Ureter (tissue), 1 donor: ENCODE results near the gene CBL. TPM values are rescaled to one million over a fixed set of nuclear protein-coding genes. Genes with fewer than 3 reads are reported as not detected.

Source experiments
- DNase-seq: peaks from one replicate; pipeline ENCODE4 v3.0.0-alpha.2; 2020; ENCODE audit warnings: low spot score
- total RNA-seq: library from RNA; stranded (reverse); gene quantifications from one replicate; pipeline ENCODE4 v1.2.4, GENCODE V29; 2023
- donor health status: DM: yes; HTN: yes; CAD: no.

The CBL gene
- total RNA-seq, 1 donor from 2014 or later, result 17.9 TPM

DNA sequence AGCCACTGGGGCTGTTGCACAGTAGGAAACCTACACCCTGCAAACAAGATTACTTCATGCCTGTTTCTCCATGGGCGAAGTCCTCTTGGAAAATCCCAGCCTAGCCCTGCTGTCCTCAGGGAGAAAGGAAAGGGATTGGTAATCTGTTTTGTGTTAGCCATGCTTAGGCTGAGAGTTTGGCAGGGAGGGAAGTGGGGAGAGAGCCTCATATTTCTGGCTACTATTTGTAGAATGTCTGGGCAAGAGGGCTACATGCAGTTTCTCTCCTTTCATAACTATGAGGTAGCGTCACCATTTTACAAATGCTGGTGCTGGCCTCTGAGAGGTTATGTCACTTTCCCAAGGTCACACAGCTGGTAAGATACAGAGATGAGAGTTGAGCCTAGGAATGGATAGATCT is 141.1 kb downstream of the CBL start:
- DNase-seq, result no peak

DNA sequence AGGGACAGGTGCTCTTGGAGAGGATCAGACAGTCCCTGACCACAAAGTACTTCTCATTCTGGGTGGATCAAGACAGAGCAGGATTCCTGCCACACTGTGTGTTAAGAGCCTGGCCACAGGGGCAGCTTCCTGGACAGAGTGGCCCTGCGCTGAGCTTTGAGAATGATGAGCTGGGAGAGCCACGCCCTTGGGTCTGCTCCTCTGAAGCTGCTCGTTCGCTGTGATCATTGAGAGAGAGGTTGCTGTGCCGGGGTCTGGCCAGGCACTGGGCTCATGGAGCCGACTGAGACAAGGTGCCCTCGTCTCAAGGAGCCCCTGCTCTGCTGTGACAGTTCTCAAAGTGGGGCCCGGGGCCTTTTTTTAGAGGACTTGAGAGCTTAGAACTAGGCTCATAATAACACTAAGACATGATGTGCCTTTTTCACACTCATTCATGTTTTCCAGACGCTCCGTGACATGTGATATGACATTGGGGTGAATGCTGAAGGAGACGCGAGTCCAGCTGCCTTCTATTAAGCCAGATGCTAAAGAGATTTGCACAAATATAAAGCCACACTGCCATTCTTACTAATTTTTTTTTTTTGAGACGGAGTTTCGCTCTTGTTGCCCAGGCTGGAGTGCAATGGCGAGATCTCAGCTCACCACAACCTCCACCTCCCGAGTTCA is 141.9 kb downstream of the CBL start:
- DNase-seq, result no peak

DNA sequence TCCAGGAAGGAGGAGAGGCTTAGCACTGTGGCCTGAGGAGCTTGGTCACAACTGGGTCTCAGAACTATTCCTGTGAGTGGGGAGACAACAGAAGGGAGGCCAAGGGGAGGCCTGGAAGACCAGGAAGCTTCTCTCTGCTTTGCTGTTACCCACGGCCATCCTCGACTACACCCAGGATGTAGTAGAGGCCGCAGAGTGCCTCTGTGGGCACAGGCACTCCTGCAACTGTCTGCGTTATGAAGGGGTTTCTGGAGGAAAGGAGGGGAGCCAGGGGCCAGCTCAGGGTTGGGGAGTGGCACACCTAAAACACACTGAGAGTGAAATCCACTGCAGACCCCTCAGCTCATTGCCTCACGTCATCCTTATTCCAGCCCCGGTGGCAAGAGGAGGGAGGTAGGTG is 144.2 kb downstream of the CBL start:
- no peak for DNase-seq

DNA sequence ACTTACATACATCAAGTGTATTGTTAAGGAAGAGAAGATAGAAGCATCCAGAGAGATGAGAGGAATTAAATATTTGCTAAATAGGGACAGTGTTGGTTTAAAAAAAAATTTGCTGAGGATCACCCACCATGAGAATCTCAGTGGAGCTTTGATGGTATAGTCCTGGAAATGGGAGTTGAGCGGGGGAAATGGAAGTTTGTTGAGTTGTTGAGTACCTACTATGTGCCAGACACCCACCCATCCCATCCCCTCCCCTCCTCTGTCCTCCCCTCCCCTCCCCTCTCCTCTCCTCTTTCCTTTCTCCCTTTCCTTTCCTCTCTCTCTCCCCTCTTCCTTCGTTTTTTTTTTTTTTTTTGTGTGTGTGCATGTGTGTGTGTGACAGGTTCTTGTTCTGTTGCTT is 145.1 kb downstream of the CBL start:
- no peak for DNase-seq

DNA sequence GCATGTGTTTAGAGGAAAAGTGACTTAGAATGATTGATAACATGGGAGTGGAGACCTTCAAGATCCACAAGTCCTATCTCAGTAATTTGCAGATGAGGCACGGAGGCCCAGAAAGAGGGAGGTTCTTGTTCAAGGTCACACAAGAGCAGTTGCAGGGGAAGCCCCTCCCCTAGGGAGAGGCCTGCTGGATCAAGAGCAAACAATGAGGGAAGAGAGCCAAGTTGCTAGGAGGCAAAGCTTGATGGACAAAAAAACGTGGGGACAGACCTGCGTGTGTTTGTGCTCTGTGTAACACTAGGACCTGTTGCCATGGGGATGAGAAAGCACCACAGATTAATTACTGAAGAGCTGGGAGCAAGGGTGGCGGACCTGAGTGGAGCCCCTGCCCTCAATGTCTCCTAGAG is 146.7 kb downstream of the CBL start:
- DNase-seq, result no peak

DNA sequence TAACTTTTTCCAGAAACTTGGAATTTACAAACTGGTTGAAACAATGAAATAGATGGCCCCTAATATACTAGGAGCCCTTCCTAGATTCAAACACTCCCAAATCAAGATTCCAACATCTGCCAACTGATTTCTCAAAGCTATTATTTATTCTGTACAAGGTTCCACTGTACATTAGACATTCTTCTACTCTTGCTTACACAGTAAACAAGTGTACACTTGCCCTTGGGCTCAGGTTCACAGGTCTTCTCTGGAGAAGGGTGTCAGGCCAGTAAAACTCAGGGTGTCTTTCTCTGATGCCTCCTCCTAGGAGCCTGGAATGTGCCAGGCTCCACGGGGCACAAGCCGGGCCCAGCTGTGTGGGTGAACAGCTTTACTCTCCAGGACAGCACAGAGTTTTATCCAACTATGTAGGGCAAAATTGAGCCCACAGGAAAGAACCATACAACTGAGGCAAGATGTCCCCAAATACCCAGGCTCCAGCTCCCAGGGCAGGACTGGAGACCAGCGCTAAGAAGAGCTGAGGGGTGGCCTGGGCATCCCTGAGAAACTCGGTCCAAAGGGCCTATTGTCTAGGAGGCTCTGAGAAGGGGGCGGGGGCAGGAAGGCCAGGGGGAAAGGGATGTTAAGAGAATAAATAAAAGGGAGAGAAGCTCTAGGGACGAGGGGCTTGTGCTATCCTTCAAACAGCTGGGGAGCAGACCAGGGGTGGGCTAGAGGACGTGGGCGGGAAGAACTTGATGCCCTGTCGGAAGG is 149.1 kb downstream of the CBL start:
- no peak for DNase-seq

DNA sequence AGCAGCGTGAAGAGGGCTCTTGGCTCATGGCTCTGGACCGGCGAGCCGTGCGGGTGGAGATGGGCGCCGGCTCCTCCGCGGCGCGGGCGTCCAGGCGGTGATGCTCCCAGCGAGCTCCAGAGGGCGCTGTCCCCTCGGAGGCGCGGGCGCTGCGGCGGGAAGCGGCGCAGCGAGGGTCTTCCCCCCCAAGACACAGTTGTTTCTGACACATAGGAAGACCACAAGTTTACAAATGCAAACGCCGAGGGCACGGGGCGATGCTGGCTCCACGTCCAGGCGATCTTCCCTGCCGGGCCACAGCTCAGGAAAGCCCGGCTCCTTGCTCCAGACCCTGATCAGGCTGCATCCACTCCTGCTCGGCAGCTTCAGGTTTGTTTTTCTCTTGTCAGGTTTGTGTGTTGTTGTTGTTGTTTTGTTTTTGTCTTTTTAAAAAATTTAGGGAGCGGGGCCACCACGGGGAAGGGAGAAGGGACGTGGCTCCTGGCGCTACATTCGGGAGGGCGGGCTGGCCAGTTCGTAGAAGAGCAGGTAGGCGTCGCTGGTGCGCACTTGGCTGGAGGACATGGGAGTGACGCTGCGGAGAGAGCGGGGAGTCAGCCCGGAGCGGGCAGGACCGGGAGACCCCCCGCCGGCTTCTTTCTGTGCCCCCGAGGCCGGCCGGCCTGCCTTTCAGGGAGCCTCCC is 150.4 kb downstream of the CBL start:
- peak; percentile 85 for DNase-seq

DNA sequence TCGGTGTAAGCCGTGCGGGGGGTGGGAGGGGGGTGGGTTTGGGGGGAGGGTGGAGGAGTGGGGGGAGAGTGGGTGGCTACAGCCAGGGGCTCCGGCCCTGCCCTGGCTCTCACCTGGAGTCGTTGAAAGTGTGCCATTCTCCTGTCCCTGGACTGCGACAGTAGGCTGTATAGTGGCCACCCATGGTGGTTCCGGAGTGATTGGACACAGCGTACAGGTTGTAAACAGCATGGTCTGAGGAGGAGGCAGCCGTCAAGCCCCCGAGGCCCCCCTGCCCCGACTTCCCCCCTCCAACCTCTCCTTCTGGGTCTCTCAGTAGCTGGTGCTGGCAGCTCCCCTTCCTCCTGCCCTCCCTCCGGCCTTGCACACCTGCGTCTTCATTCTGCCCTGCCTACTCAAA is 150.9 kb downstream of the CBL start:
- no peak for DNase-seq

Other genes starting within 250 kb of the CBL start
- gene FOXR1, start 234.6 kb upstream of the CBL start, total RNA-seq, result not detected
- 51.6 TPM for gene CENATAC, start 208.2 kb upstream of the CBL start, total RNA-seq
- gene RPS25, start 188.0 kb upstream of the CBL start, total RNA-seq, result 1,353 TPM
- gene TRAPPC4, start 187.6 kb upstream of the CBL start, total RNA-seq, result 72.4 TPM
- gene SLC37A4, start 175.5 kb upstream of the CBL start, total RNA-seq, result 16.9 TPM
- gene HYOU1, start 149.1 kb upstream of the CBL start, total RNA-seq, result 162 TPM
- 38.6 TPM for gene VPS11, start 138.5 kb upstream of the CBL start, total RNA-seq
- 26.4 TPM for gene HMBS, start 121.5 kb upstream of the CBL start, total RNA-seq
- gene DPAGT1, start 104.5 kb upstream of the CBL start, total RNA-seq, result 45.4 TPM
- 10.1 TPM for gene C2CD2L, start 99.0 kb upstream of the CBL start, total RNA-seq
- 28.8 TPM for gene HINFP, start 84.8 kb upstream of the CBL start, total RNA-seq
- 0.42 TPM for gene ABCG4, start 57.3 kb upstream of the CBL start, total RNA-seq
- 31.5 TPM for gene NLRX1, start 37.6 kb upstream of the CBL start, total RNA-seq
- 1.7 TPM for gene NHERF4, start 20.9 kb upstream of the CBL start, total RNA-seq
- 98.7 TPM for gene MCAM, start 110.8 kb downstream of the CBL start, total RNA-seq
- 23.1 TPM for gene RNF26, start 128.2 kb downstream of the CBL start, total RNA-seq
- 14.6 TPM for gene C1QTNF5, start 134.5 kb downstream of the CBL start, total RNA-seq
- gene MFRP, start 140.4 kb downstream of the CBL start, total RNA-seq, result not detected
- 4.8 TPM for gene USP2, start 175.4 kb downstream of the CBL start, total RNA-seq
- 4.5 TPM for gene THY1, start 216.8 kb downstream of the CBL start, total RNA-seq